Measurements from ENCODE around the gene DOCK1. TPM values are rescaled to one million over a fixed set of nuclear protein-coding genes. Genes with fewer than 3 reads are reported as not detected.

The DOCK1 gene
- total RNA-seq, 6 experiments from 2014 or later: 50.6 to 59.9 (median 54.7) TPM

DNA sequence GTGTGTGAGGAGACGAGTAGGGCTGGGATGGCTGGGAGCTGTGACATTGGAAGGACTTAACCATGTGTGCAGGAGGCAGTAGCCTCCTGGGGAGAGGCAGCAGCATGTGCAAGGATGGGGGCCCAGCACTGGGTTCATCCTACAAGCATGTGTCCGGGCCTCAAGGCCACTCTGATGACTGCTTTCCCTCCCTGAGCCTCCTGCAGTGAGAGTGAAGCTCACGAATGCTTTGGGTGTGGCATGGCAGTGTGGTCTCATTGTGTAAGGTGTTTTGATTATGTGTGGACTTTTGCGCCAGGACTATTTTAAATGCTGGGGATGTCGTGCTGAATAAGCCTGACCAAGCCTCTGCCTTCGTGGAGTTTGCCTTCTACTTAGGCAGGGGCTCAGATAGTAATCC is 413.2 kb downstream of the DOCK1 start:
- TF ChIP-seq, protein P1, sequence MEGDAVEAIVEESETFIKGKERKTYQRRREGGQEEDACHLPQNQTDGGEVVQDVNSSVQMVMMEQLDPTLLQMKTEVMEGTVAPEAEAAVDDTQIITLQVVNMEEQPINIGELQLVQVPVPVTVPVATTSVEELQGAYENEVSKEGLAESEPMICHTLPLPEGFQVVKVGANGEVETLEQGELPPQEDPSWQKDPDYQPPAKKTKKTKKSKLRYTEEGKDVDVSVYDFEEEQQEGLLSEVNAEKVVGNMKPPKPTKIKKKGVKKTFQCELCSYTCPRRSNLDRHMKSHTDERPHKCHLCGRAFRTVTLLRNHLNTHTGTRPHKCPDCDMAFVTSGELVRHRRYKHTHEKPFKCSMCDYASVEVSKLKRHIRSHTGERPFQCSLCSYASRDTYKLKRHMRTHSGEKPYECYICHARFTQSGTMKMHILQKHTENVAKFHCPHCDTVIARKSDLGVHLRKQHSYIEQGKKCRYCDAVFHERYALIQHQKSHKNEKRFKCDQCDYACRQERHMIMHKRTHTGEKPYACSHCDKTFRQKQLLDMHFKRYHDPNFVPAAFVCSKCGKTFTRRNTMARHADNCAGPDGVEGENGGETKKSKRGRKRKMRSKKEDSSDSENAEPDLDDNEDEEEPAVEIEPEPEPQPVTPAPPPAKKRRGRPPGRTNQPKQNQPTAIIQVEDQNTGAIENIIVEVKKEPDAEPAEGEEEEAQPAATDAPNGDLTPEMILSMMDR (IDR thresholded peaks at IDR 0.05): no peak
- H3K27ac Mint-ChIP-seq: no peak overlapping the region
- H3K27me3 Mint-ChIP-seq (ENCODE audit: insufficient read depth): no peaks in the 10 kb centered on the region; the same call in 1 of the 2 replicates
- no peaks in the 10 kb centered on the region for H3K4me1 Mint-ChIP-seq (ENCODE audit: low read depth)
- no peak overlapping the region for H3K4me3 Mint-ChIP-seq
- no peaks in the 10 kb centered on the region for H3K9me3 Mint-ChIP-seq
- H3K36me3 Mint-ChIP-seq (ENCODE audit: low read depth): no peaks in the 10 kb centered on the region
- DNase-seq: no peak

DNA sequence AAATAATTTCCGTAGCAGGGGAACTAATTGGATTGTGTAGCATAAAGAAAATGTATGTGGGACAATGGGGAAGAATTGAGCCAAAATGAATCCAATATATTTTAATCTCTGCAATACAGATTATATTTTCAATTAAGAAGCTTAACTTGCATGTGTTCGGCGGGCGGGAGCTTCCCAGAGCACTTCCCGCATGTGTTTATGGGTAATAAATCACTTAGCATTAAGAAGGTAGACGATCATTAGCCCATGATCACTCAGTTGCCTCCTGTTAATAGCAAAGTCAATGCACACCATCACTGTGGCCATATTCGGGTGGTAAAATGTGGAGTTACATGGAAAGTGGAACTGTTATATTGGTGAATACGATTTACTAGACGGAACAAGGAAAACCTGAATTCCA is 414.0 kb downstream of the DOCK1 start:
- H3K36me3 Mint-ChIP-seq (ENCODE audit: low read depth): no peaks in the 10 kb centered on the region
- H3K9me3 Mint-ChIP-seq: no peaks in the 10 kb centered on the region
- no peak overlapping the region for H3K4me3 Mint-ChIP-seq
- no peak for DNase-seq
- TF ChIP-seq, protein P1 (IDR thresholded peaks at IDR 0.05): no peak
- no peak overlapping the region for H3K27ac Mint-ChIP-seq
- H3K4me1 Mint-ChIP-seq (ENCODE audit: low read depth): no peaks in the 10 kb centered on the region
- H3K27me3 Mint-ChIP-seq (ENCODE audit: insufficient read depth): no peaks in the 10 kb centered on the region; the same call in 1 of the 2 replicates

DNA sequence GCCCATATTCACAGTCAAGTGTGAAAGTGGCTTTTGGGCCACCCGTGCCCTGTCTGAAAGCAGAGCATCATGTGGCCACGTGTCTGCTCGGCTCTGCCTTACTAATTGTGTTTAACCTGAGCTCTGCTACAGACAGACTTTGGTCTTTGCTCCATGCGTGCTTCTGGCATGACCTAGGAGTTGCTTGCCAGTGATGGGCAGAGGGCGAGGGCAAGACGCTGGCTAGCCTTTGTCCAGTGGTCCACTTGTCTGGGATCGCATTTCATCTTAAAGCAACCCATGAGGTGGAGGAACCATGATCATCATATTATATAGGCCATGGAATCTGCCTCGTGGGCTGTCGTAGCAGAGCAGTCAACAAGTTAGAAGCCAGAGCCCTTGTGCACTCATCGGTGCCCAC is 414.5 kb downstream of the DOCK1 start:
- DNase-seq: no peak
- no peaks in the 10 kb centered on the region for H3K36me3 Mint-ChIP-seq (ENCODE audit: low read depth)
- no peaks in the 10 kb centered on the region for H3K9me3 Mint-ChIP-seq
- no peaks in the 10 kb centered on the region; the same call in 1 of the 2 replicates for H3K27me3 Mint-ChIP-seq (ENCODE audit: insufficient read depth)
- TF ChIP-seq, protein P1 (IDR thresholded peaks at IDR 0.05): no peak
- H3K4me1 Mint-ChIP-seq (ENCODE audit: low read depth): peaks cover 3% of the 10 kb centered on the region; the same call in 1 of the 2 replicates
- no peak overlapping the region for H3K4me3 Mint-ChIP-seq
- H3K27ac Mint-ChIP-seq: no peak overlapping the region

DNA sequence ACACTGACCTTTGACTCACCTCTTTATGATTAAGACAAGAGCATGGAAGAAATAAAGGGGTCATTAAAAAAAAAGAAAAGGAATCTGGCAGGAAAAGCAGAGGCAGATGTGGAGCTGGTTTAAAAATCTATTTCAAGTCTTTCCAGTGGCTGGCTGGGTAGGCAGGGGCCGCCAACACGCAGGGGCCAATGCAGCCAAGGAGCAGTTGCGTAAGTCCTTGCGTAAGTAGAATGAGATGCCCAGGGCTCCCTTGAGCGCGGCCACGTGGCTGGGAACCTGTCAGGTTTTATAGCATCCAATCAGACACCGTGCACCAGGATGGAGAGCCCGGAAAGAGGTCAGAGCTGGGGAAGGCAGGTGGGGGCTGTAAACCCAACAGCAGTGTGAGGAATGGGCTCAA is 414.9 kb downstream of the DOCK1 start:
- Mint-ChIP-seq H3K27me3 (ENCODE audit: insufficient read depth) (no peaks in the 10 kb centered on the region; the same call in 1 of the 2 replicates), H3K4me3 (no peak overlapping the region), H3K36me3 (ENCODE audit: low read depth) (no peaks in the 10 kb centered on the region), H3K27ac (no peak overlapping the region), H3K9me3 (no peaks in the 10 kb centered on the region), H3K4me1 (ENCODE audit: low read depth) (peaks cover 6% of the 10 kb centered on the region; the same call in 1 of the 2 replicates)
- TF ChIP-seq, protein P1 (IDR thresholded peaks at IDR 0.05): no peak
- DNase-seq: no peak

DNA sequence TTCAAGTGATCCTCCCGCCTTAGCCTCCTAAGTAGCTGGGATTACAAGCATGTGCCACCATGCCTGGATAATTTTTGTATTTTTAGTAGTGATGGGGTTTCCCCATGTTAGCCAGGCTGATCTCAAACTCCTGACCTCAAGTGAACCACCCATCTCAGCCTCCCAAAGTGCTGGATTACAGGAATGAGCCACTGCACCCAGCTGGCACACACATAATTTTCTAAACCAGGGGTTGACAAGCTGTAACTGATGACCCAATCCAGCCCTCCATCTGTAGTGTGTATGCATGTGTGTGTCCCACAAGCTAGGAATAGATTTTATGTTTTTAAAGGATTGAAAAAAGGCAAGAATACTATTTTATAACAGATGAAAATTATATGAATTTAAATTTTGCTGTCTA is 417.1 kb downstream of the DOCK1 start:
- Mint-ChIP-seq H3K4me3 (no peak overlapping the region), H3K27me3 (ENCODE audit: insufficient read depth) (no peaks in the 10 kb centered on the region; the same call in 1 of the 2 replicates), H3K4me1 (ENCODE audit: low read depth) (peaks cover 6% of the 10 kb centered on the region; the same call in 1 of the 2 replicates), H3K9me3 (no peaks in the 10 kb centered on the region), H3K36me3 (ENCODE audit: low read depth) (no peaks in the 10 kb centered on the region), H3K27ac (no peak overlapping the region)
- DNase-seq: no peak
- TF ChIP-seq, protein P1 (IDR thresholded peaks at IDR 0.05): no peak

DNA sequence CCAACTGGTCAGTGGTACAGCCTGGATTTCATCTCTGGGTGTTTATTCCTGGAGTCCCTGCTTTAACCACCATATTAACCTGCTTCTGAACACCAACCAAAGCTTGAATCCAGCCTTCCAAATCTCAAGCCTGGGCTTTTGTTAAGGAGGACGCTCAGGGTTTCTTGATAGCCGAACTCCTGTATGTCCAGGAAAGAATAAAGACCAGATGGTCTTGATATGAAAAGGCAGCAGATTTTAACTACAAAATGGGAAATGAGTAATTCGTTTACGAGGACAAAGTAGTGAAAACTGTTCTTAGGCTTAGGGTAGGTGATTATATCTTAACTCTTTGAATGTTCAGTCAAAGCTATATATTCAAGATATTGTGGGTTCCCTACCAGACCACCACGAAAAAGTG is 420.3 kb downstream of the DOCK1 start:
- Mint-ChIP-seq H3K4me3 (no peak overlapping the region), H3K27ac (no peak overlapping the region), H3K9me3 (no peaks in the 10 kb centered on the region), H3K4me1 (ENCODE audit: low read depth) (peaks cover 6% of the 10 kb centered on the region; the same call in 1 of the 2 replicates), H3K27me3 (ENCODE audit: insufficient read depth) (no peaks in the 10 kb centered on the region), H3K36me3 (ENCODE audit: low read depth) (no peaks in the 10 kb centered on the region)
- DNase-seq: no peak
- TF ChIP-seq, protein P1 (IDR thresholded peaks at IDR 0.05): no peak

Measured in HFFc6 (cell line).